ENCODE results near the gene MACF1.
"Not testable (repeated sequence)": the region's sequence is repeated elsewhere in the genome, so short reads cannot be mapped to it uniquely, and the experiment has no call there.

MACF1 gene

GRCh38 chr1:39497585-39497984 lies 293.1 kb downstream of the MACF1 start:
- no peak for DNase-seq

- DNase-seq = not testable (repeated sequence)
Measured at GRCh38 chr1:39498096-39498710, 293.7 kb downstream of the MACF1 start.

- not testable (repeated sequence) for DNase-seq
Measured at GRCh38 chr1:39498821-39499220, 294.3 kb downstream of the MACF1 start.

GRCh38 chr1:39499668-39500067 lies 295.2 kb downstream of the MACF1 start:
- no peak for DNase-seq

- no peak for DNase-seq
Measured at GRCh38 chr1:39500862-39501389, 296.4 kb downstream of the MACF1 start.

- no peak for DNase-seq
Measured at GRCh38 chr1:39501666-39502065, 297.2 kb downstream of the MACF1 start.

GRCh38 chr1:39504436-39504835 lies 299.9 kb downstream of the MACF1 start:
- not testable (repeated sequence) for DNase-seq

- no peak for DNase-seq
Measured at GRCh38 chr1:39505289-39505688, 300.8 kb downstream of the MACF1 start.

GRCh38 chr1:39507230-39507928 lies 302.9 kb downstream of the MACF1 start:
- DNase-seq = peak in 1 of 2 experiments; percentile 28

GRCh38 chr1:39508266-39508665 lies 303.8 kb downstream of the MACF1 start:
- no peak for DNase-seq

GRCh38 chr1:39508857-39509305 lies 304.4 kb downstream of the MACF1 start:
- DNase-seq = no peak

- DNase-seq = no peak
Measured at GRCh38 chr1:39509360-39510009, 305.0 kb downstream of the MACF1 start.

GRCh38 chr1:39510570-39511186 lies 306.2 kb downstream of the MACF1 start:
- DNase-seq = not testable (repeated sequence)

GRCh38 chr1:39511477-39511876 lies 307.0 kb downstream of the MACF1 start:
- DNase-seq = not testable (repeated sequence)

- DNase-seq = not testable (repeated sequence)
Measured at GRCh38 chr1:39512234-39512847, 307.8 kb downstream of the MACF1 start.

- not testable (repeated sequence) for DNase-seq
Measured at GRCh38 chr1:39514710-39515124, 310.2 kb downstream of the MACF1 start.

GRCh38 chr1:39515131-39516086 lies 310.9 kb downstream of the MACF1 start:
- DNase-seq = not testable (repeated sequence)

GRCh38 chr1:39516841-39517240 lies 312.3 kb downstream of the MACF1 start:
- not testable (repeated sequence) for DNase-seq

- DNase-seq = not testable (repeated sequence)
Measured at GRCh38 chr1:39517936-39518335, 313.4 kb downstream of the MACF1 start.

GRCh38 chr1:39519376-39519775 lies 314.9 kb downstream of the MACF1 start:
- DNase-seq = not testable (repeated sequence)

- not testable (repeated sequence) for DNase-seq
Measured at GRCh38 chr1:39522221-39522620, 317.7 kb downstream of the MACF1 start.
